Dedifferentiated amniotic fluid mesenchymal stem cell (primary cell): ENCODE measurements around the gene GPR68.
A peak's percentile ranks its signal among the peaks of the same experiment; 100 is the strongest.
"Not testable (repeated sequence)": the region's sequence is repeated elsewhere in the genome, so short reads cannot be mapped to it uniquely, and the experiment has no call there.

ENCODE experiments used
- DNase-seq: peaks from one replicate; pipeline ENCODE4 v3.0.0-alpha.2; 2016; ENCODE audit errors: extremely low spot score

GPR68 gene

GRCh38 chr14:91229005-91229382 is 15.5 kb downstream of the GPR68 start:
- DNase-seq, result no peak

- DNase-seq, result peak; percentile 16
These were observed 16.1 kb downstream of the GPR68 start for GRCh38 chr14:91228112-91229004.

- no peak for DNase-seq
These were observed 17.3 kb downstream of the GPR68 start for GRCh38 chr14:91227183-91227628.

- DNase-seq, result not testable (repeated sequence)
These were observed 18.1 kb downstream of the GPR68 start for GRCh38 chr14:91226360-91226759.

GRCh38 chr14:91225025-91225424 is 19.5 kb downstream of the GPR68 start:
- no peak for DNase-seq

GRCh38 chr14:91223028-91223783 is 21.3 kb downstream of the GPR68 start:
- DNase-seq, result no peak

GRCh38 chr14:91221270-91221669 is 23.2 kb downstream of the GPR68 start:
- DNase-seq, result no peak

GRCh38 chr14:91220581-91221000 is 23.9 kb downstream of the GPR68 start:
- no peak for DNase-seq

- DNase-seq, result no peak
These were observed 24.8 kb downstream of the GPR68 start for GRCh38 chr14:91219517-91220389.

- no peak for DNase-seq
These were observed 26.5 kb downstream of the GPR68 start for GRCh38 chr14:91218014-91218413.

GRCh38 chr14:91216731-91217226 is 27.7 kb downstream of the GPR68 start:
- DNase-seq, result no peak

- no peak for DNase-seq
These were observed 29.1 kb downstream of the GPR68 start for GRCh38 chr14:91215381-91215780.

GRCh38 chr14:91214306-91214705 is 30.2 kb downstream of the GPR68 start:
- no peak for DNase-seq

GRCh38 chr14:91211017-91211416 is 33.5 kb downstream of the GPR68 start:
- no peak for DNase-seq

- no peak for DNase-seq
These were observed 37.5 kb downstream of the GPR68 start for GRCh38 chr14:91207008-91207407.

- no peak for DNase-seq
These were observed 39.0 kb downstream of the GPR68 start for GRCh38 chr14:91205459-91205858.

GRCh38 chr14:91204657-91205056 is 39.8 kb downstream of the GPR68 start:
- no peak for DNase-seq

- no peak for DNase-seq
These were observed 42.1 kb downstream of the GPR68 start for GRCh38 chr14:91202234-91202974.

GRCh38 chr14:91200802-91201201 is 43.7 kb downstream of the GPR68 start:
- not testable (repeated sequence) for DNase-seq

GRCh38 chr14:91197631-91198030 is 46.9 kb downstream of the GPR68 start:
- DNase-seq, result no peak

- no peak for DNase-seq
These were observed 48.6 kb downstream of the GPR68 start for GRCh38 chr14:91195881-91196280.
